ENCODE data around the gene SLC22A23. TPM values are rescaled to one million over a fixed set of nuclear protein-coding genes. Genes with fewer than 3 reads are reported as not detected.

SLC22A23 gene
- total and polyA plus RNA-seq, 12 donors: 2.3 to 18.5 (median 5.3) TPM

- no peak for DNase-seq
- intact Hi-C loops (cut with DNase I): no loop called here
- 1 to 6% (median 2%) methylated on average over 31 to 66 of the region's 66 CpGs for WGBS, 4 donors
Measured at GRCh38 chr6:3227363-3228045, 229.3 kb downstream of the SLC22A23 start, which contains the start of gene TUBB2B. Gene TUBB2B, minus strand, starts transcription at chr6:3227653. Its CDS starts 110 bp downstream, at chr6:3227543.

DNA sequence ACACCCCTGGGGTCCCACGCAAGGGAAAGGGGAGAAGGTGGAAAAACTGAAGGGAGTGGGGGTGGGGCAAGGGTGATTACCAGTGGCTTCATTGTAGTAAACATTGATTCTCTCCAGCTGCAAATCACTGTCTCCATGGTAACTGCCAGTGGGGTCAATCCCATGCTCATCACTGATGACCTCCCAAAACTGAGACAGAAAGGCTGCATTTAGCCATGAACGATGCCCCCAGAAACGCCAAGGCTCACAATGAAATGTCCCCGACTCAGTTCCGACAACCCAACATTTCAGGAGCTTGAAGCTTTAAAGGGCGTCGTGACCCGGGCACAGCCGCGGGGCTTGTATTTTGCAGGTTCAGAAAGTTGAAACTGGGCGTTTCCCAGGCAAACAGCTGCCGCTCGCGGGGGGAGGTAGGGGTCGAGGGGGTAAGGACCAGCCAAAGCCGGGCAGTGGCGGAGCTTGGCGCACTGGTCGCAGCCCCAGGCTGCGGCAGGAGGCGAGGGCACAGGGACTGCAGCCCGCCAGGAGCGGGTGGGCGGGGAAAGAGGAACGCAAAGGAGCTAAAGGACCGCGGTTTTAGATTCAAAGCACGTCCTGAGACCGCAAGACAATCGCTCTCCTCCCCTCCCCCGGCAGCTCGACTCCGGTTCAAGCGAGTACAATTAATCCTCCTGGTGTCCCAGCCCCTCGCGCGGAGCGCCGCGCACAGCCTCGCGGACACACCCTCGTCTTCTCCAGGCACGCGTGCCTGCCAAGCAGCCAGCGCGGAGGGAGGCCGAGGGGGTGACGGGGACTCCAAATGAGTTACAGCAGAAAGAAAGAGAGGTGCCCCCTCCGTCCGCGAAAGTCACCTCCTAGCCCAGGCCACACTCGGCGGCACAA is 230.1 kb downstream of the SLC22A23 start:
- WGBS, 4 donors: 2 to 7% (median 3%) methylated on average over 20 to 54 of the region's 54 CpGs
- TF ChIP-seq, protein P1, sequence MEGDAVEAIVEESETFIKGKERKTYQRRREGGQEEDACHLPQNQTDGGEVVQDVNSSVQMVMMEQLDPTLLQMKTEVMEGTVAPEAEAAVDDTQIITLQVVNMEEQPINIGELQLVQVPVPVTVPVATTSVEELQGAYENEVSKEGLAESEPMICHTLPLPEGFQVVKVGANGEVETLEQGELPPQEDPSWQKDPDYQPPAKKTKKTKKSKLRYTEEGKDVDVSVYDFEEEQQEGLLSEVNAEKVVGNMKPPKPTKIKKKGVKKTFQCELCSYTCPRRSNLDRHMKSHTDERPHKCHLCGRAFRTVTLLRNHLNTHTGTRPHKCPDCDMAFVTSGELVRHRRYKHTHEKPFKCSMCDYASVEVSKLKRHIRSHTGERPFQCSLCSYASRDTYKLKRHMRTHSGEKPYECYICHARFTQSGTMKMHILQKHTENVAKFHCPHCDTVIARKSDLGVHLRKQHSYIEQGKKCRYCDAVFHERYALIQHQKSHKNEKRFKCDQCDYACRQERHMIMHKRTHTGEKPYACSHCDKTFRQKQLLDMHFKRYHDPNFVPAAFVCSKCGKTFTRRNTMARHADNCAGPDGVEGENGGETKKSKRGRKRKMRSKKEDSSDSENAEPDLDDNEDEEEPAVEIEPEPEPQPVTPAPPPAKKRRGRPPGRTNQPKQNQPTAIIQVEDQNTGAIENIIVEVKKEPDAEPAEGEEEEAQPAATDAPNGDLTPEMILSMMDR (IDR thresholded peaks at IDR 0.05): no peak
- TF ChIP-seq POLR2A (IDR thresholded peaks at IDR 0.05): no peak
- Histone ChIP-seq H3K27ac (no peak overlapping the region), H3K4me1 (replicated peaks in 1 of 2) (peaks cover 14 to 42% of the 10 kb centered on the region in 2 donors), H3K9me3 (replicated peaks in 1 of 3) (no peaks in the 10 kb centered on the region), H3K36me3 (replicated peaks in 1 of 2) (no peaks in the 10 kb centered on the region), H3K4me3 (peak overlapping the region in 1 of 4 donors; percentile 45), H3K27me3 (peaks cover 38% of the 10 kb centered on the region)
- no peak for DNase-seq
- intact Hi-C loops (cut with DNase I): no loop called here

More at GRCh38 chr6:3227363-3228045, 229.3 kb downstream of the SLC22A23 start, which contains the start of gene TUBB2B:
- Histone ChIP-seq H3K9me3 (replicated peaks in 1 of 3) (no peaks in the 10 kb centered on the region), H3K4me3 (peak within 1 kb of the TSS in 1 of 4 donors; percentile 45), H3K36me3 (replicated peaks in 1 of 2) (no peaks in the 10 kb centered on the region), H3K4me1 (replicated peaks in 1 of 2) (peaks cover 14 to 48% of the 10 kb centered on the region in 2 donors), H3K27me3 (peaks cover 38% of the 10 kb centered on the region), H3K27ac (no peak within 1 kb of the TSS)
- TF ChIP-seq POLR2A (IDR thresholded peaks at IDR 0.05): no peak
- TF ChIP-seq, protein P1 (IDR thresholded peaks at IDR 0.05): no peak

- WGBS, 4 donors: 89 to 93% (median 91%) methylated on average over 10 of the region's 10 CpGs
- H3K4me3 ChIP-seq: no peak overlapping the region
- H3K9me3 ChIP-seq (replicated peaks in 1 of 3): no peaks in the 10 kb centered on the region
- H3K36me3 ChIP-seq (replicated peaks in 1 of 2): no peaks in the 10 kb centered on the region
- peaks cover 38% of the 10 kb centered on the region for H3K27me3 ChIP-seq
- no peak for DNase-seq
- H3K27ac ChIP-seq: no peak overlapping the region
- peaks cover 14 to 36% of the 10 kb centered on the region in 2 donors for H3K4me1 ChIP-seq (replicated peaks in 1 of 2)
- intact Hi-C loops (cut with DNase I): no loop called here
- TF ChIP-seq, protein P1 (IDR thresholded peaks at IDR 0.05): no peak
- no peak for TF ChIP-seq POLR2A (IDR thresholded peaks at IDR 0.05)
Measured at GRCh38 chr6:3226042-3226441, 230.8 kb downstream of the SLC22A23 start.

DNA sequence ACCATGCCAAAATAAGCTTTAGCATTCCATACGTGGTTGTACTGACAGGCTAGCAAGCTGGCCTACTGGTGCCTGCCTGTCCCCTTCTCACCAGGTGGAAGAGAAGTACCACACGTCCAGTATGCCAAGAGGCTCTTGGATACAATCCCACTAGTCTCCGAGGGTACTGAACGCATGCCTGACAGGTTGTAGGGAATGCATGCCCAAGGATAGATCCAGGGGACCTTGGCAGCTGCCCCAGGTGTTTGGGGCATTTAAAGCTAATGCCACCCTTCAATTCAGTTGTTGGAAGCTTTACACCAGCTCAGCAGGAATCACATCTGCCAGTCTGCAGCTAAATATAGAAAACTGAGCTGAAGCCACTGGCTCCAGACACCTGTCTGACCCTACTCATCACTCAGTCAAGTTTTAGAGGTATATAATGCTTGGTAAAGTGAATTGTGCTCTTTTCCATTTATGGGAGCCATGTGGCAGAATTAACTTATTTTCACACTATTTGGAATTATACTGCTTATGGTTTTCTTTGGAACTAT is 234.3 kb downstream of the SLC22A23 start:
- H3K4me1 ChIP-seq (replicated peaks in 1 of 2): peaks cover 8 to 12% of the 10 kb centered on the region in 2 donors
- H3K27ac ChIP-seq: no peak overlapping the region
- 52 to 76% (median 71%) methylated on average over 4 of the region's 4 CpGs for WGBS, 4 donors
- H3K9me3 ChIP-seq (replicated peaks in 1 of 3): no peaks in the 10 kb centered on the region
- H3K36me3 ChIP-seq (replicated peaks in 1 of 2): no peaks in the 10 kb centered on the region
- H3K27me3 ChIP-seq: peaks cover 16% of the 10 kb centered on the region
- TF ChIP-seq, protein P1 (IDR thresholded peaks at IDR 0.05): no peak
- no peak for TF ChIP-seq POLR2A (IDR thresholded peaks at IDR 0.05)
- no peak overlapping the region for H3K4me3 ChIP-seq
- DNase-seq: no peak
- intact Hi-C loops (cut with DNase I): no loop called here

Measured in adrenal gland (tissue), 12 donors.